WTC11 (cell line): ENCODE measurements around the gene KCNE3. TPM values are rescaled to one million over a fixed set of nuclear protein-coding genes. Genes with fewer than 3 reads are reported as not detected.

ENCODE experiments used
- ATAC-seq: fragments of 200-7000 bp; cut with Tn5 transposase; 2 replicates; pipeline ENCODE4 v1.10.0; 2021; ENCODE audit warnings: mild to moderate bottlenecking, moderate library complexity
- CTCF ChIA-PET: fragments of 300-600 bp; sonication (Branson Sonifier 250); formaldehyde crosslinking; loops from one replicate; lab custom pipeline; 2021; ENCODE audit warnings: antibody characterized with exemption; lab: Charles Lee
- POLR2A ChIA-PET: fragments of 350-600 bp; sonication (Branson Sonifier 250); formaldehyde crosslinking; loops from one replicate; lab custom pipeline; 2021; ENCODE audit warnings: antibody characterized with exemption; lab: Charles Lee
- DNase-seq: peaks from one replicate; pipeline ENCODE4 v3.0.0; 2021; ENCODE audit warnings: low spot score
- H3K27ac Mint-ChIP-seq: 2 replicates; pipeline ENCODE4 v1.8.0; 2021; ENCODE audit warnings: mixed read lengths
- H3K27me3 Mint-ChIP-seq: 2 replicates; pipeline ENCODE4 v1.8.0; 2021; ENCODE audit warnings: low read depth, mild to moderate bottlenecking, moderate library complexity, mixed read lengths
- H3K36me3 Mint-ChIP-seq: 2 replicates; pipeline ENCODE4 v1.8.0; 2021; ENCODE audit warnings: mixed read lengths
- H3K4me1 Mint-ChIP-seq: 2 replicates; pipeline ENCODE4 v1.8.0; 2022; ENCODE audit warnings: mixed read lengths
- H3K4me3 Mint-ChIP-seq: 2 replicates; pipeline ENCODE4 v1.8.0; 2021; ENCODE audit warnings: mild to moderate bottlenecking, moderate library complexity, mixed read lengths
- H3K9me3 Mint-ChIP-seq: 2 replicates; pipeline ENCODE4 v1.8.0; 2021; ENCODE audit warnings: mixed read lengths
- ATF3 ChIP-seq: sonication (generic); formaldehyde crosslinking; conservative IDR thresholded peaks from 2 replicates; pipeline ENCODE4 v1.8.1; 2022; ENCODE audit warnings: mild to moderate bottlenecking, missing genetic modification reagents
- EMX1 ChIP-seq: fragments of 250-450 bp; sonication (Bioruptor Pico); IDR thresholded peaks from 2 replicates; pipeline ENCODE4 v1.8.0; 2021; ENCODE audit warnings: mild to moderate bottlenecking
- GTF2I ChIP-seq: fragments of 250-450 bp; sonication (Bioruptor Pico); conservative IDR thresholded peaks from 2 replicates; pipeline ENCODE4 v1.4.0; 2021; ENCODE audit warnings: mild to moderate bottlenecking
- IRF1 ChIP-seq: sonication (generic); formaldehyde crosslinking; IDR thresholded peaks from 2 replicates; pipeline ENCODE4 v1.8.0; 2023; ENCODE audit warnings: missing genetic modification reagents
- JUN ChIP-seq: sonication (generic); formaldehyde crosslinking; IDR thresholded peaks from 2 replicates; pipeline ENCODE4 v1.8.0; 2023; ENCODE audit warnings: mild to moderate bottlenecking, missing genetic modification reagents
- MXD4 ChIP-seq: fragments of 250-450 bp; sonication (Bioruptor Pico); IDR thresholded peaks from 2 replicates; pipeline ENCODE4 v1.8.0; 2021; ENCODE audit warnings: mild to moderate bottlenecking, moderate library complexity, borderline replicate concordance
- NFATC4 ChIP-seq: fragments of 250-450 bp; sonication (Bioruptor Pico); IDR thresholded peaks from 2 replicates; pipeline ENCODE4 v1.9.0; 2021; ENCODE audit warnings: mild to moderate bottlenecking
- STAT6 ChIP-seq: sonication (generic); formaldehyde crosslinking; conservative IDR thresholded peaks from 2 replicates; pipeline ENCODE4 v1.8.1; 2023; ENCODE audit warnings: mild to moderate bottlenecking, low read depth, missing genetic modification reagents, moderate library complexity
- TP53 ChIP-seq: sonication (generic); formaldehyde crosslinking; IDR thresholded peaks from 2 replicates; pipeline ENCODE4 v1.8.1; 2023; ENCODE audit warnings: mild to moderate bottlenecking, missing genetic modification reagents
- total RNA-seq: library from RNA; stranded (reverse); gene quantifications from 3 replicates; pipeline ENCODE4 v1.2.3, GENCODE V29; 2021
- TF ChIP-seq, protein P1 (sequence below): fragments of 250-450 bp; sonication (Bioruptor Pico); IDR thresholded peaks from 2 replicates; pipeline ENCODE4 v1.9.0; 2021; ENCODE audit warnings: mild to moderate bottlenecking, borderline replicate concordance
- TF ChIP-seq, protein P2 (sequence below): sonication (generic); formaldehyde crosslinking; IDR thresholded peaks from 2 replicates; pipeline ENCODE4 v1.8.1; 2022; ENCODE audit warnings: mild to moderate bottlenecking, missing genetic modification reagents, moderate library complexity, borderline replicate concordance
- TF ChIP-seq, protein P3 (sequence below): fragments of 200-600 bp; IDR thresholded peaks from 2 replicates; pipeline ENCODE4 v1.8.0; 2022; ENCODE audit warnings: antibody characterized with exemption
- TF ChIP-seq, protein P4 (sequence below): fragments of 250-450 bp; sonication (Bioruptor Pico); IDR thresholded peaks from 2 replicates; pipeline ENCODE4 v2.1.2; 2022; ENCODE audit warnings: mild to moderate bottlenecking, moderate library complexity

KCNE3 gene
- total RNA-seq, 1 experiment from 2014 or later, result 1.9 TPM

DNA sequence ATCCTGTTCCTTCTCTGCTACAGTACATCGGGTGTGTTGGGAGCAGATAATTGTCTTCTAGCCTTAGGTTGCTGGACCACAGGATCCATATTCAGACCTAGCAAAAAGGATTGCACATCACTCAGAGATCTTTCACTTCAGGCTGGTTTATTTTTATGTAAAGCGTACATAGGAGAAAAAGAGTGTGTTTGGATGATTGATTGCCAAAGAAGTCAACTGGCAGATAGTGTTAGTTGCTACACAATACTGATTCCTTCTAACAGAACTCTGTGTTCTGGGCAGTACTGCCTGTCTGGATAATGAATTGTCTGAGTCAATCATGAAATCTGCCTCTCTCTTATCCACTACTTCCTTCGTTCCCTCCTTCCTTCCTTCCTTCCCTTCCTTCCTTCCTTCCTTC, 38.1 kb downstream of the KCNE3 start (continued):
- TF ChIP-seq, protein P1, sequence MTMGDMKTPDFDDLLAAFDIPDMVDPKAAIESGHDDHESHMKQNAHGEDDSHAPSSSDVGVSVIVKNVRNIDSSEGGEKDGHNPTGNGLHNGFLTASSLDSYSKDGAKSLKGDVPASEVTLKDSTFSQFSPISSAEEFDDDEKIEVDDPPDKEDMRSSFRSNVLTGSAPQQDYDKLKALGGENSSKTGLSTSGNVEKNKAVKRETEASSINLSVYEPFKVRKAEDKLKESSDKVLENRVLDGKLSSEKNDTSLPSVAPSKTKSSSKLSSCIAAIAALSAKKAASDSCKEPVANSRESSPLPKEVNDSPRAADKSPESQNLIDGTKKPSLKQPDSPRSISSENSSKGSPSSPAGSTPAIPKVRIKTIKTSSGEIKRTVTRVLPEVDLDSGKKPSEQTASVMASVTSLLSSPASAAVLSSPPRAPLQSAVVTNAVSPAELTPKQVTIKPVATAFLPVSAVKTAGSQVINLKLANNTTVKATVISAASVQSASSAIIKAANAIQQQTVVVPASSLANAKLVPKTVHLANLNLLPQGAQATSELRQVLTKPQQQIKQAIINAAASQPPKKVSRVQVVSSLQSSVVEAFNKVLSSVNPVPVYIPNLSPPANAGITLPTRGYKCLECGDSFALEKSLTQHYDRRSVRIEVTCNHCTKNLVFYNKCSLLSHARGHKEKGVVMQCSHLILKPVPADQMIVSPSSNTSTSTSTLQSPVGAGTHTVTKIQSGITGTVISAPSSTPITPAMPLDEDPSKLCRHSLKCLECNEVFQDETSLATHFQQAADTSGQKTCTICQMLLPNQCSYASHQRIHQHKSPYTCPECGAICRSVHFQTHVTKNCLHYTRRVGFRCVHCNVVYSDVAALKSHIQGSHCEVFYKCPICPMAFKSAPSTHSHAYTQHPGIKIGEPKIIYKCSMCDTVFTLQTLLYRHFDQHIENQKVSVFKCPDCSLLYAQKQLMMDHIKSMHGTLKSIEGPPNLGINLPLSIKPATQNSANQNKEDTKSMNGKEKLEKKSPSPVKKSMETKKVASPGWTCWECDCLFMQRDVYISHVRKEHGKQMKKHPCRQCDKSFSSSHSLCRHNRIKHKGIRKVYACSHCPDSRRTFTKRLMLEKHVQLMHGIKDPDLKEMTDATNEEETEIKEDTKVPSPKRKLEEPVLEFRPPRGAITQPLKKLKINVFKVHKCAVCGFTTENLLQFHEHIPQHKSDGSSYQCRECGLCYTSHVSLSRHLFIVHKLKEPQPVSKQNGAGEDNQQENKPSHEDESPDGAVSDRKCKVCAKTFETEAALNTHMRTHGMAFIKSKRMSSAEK (CRISPR knock-in tag), result no peak
- TF ChIP-seq NFATC4 (CRISPR knock-in tag) (no peak), MXD4 (no peak)

DNA sequence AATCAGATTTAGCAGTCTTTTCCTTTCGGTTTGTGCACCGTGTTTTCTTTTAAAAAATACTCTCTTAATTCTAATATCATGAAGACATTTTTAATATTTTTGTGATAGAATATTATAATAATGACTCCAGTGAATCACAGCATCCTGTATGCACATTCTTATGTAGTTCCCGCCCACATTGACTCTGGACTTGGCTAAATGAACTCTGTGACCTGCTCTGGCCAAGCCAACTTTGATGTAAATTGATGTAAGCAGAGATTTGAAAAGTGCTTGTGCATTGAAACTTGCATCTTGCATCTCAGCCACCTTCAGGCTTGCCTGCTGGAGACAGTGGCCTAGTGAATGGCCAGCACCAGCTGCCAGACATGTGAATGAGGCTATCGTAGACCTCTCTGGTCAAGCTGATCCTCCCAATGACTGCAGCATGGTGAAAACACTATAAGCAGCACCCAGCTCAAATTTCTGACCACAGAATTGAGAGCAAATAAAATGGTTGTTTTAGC, 39.9 kb downstream of the KCNE3 start:
- no peaks in the 10 kb centered on the region for H3K4me1 Mint-ChIP-seq
- DNase-seq, result no peak
- H3K27ac Mint-ChIP-seq, result no peak overlapping the region
- ChIA-PET POLR2A (no interaction called here), CTCF (interaction anchor here (1.2 to 1.5 kb wide), 2 partner anchors 22 to 172 kb away, joined by 3 to 8 read pairs; no protein-coding TSS in a partner anchor)
- peaks cover 12% of the 10 kb centered on the region; the same call in 1 of the 2 replicates for H3K9me3 Mint-ChIP-seq
- no peak for ATAC-seq
- H3K27me3 Mint-ChIP-seq, result no peaks in the 10 kb centered on the region
- TF ChIP-seq JUN (no peak), IRF1 (no peak), ATF3 (CRISPR knock-in tag) (no peak), TP53 (CRISPR knock-in tag) (no peak), STAT6 (CRISPR knock-in tag) (no peak), EMX1 (CRISPR knock-in tag) (no peak), GTF2I (CRISPR knock-in tag) (no peak)
- TF ChIP-seq, protein P2, sequence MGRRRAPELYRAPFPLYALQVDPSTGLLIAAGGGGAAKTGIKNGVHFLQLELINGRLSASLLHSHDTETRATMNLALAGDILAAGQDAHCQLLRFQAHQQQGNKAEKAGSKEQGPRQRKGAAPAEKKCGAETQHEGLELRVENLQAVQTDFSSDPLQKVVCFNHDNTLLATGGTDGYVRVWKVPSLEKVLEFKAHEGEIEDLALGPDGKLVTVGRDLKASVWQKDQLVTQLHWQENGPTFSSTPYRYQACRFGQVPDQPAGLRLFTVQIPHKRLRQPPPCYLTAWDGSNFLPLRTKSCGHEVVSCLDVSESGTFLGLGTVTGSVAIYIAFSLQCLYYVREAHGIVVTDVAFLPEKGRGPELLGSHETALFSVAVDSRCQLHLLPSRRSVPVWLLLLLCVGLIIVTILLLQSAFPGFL, result no peak
- TF ChIP-seq, protein P3, sequence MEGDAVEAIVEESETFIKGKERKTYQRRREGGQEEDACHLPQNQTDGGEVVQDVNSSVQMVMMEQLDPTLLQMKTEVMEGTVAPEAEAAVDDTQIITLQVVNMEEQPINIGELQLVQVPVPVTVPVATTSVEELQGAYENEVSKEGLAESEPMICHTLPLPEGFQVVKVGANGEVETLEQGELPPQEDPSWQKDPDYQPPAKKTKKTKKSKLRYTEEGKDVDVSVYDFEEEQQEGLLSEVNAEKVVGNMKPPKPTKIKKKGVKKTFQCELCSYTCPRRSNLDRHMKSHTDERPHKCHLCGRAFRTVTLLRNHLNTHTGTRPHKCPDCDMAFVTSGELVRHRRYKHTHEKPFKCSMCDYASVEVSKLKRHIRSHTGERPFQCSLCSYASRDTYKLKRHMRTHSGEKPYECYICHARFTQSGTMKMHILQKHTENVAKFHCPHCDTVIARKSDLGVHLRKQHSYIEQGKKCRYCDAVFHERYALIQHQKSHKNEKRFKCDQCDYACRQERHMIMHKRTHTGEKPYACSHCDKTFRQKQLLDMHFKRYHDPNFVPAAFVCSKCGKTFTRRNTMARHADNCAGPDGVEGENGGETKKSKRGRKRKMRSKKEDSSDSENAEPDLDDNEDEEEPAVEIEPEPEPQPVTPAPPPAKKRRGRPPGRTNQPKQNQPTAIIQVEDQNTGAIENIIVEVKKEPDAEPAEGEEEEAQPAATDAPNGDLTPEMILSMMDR, result no peak
- TF ChIP-seq, protein P4, sequence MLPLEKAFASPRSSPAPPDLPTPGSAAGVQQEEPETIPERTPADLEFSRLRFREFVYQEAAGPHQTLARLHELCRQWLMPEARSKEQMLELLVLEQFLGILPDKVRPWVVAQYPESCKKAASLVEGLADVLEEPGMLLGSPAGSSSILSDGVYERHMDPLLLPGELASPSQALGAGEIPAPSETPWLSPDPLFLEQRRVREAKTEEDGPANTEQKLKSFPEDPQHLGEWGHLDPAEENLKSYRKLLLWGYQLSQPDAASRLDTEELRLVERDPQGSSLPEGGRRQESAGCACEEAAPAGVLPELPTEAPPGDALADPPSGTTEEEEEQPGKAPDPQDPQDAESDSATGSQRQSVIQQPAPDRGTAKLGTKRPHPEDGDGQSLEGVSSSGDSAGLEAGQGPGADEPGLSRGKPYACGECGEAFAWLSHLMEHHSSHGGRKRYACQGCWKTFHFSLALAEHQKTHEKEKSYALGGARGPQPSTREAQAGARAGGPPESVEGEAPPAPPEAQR (CRISPR knock-in tag), result no peak
- no peak overlapping the region for H3K4me3 Mint-ChIP-seq
- H3K36me3 Mint-ChIP-seq, result no peaks in the 10 kb centered on the region
